Ishikawa (cell line): ENCODE results near the gene ZBED4.

Experiments
- CREB1 ChIP-seq: IDR thresholded peaks from 2 replicates; pipeline ENCODE4 v1.6.1; 2012; ENCODE audit warnings: low read depth
- EP300 ChIP-seq: IDR thresholded peaks from 2 replicates; pipeline ENCODE4 v1.6.1; 2012; ENCODE audit warnings: borderline replicate concordance
- FOXM1 ChIP-seq: IDR thresholded peaks from 2 replicates; pipeline ENCODE4 v1.6.1; 2012; ENCODE audit warnings: low read depth, borderline replicate concordance
- NFIC ChIP-seq: IDR thresholded peaks from 2 replicates; pipeline ENCODE4 v1.6.1; 2012
- RAD21 ChIP-seq: IDR thresholded peaks from 2 replicates; pipeline ENCODE4 v1.6.1; 2012; ENCODE audit warnings: low read depth
- REST ChIP-seq: IDR thresholded peaks from 2 replicates; pipeline ENCODE4 v1.6.1; 2012; ENCODE audit warnings: low read depth, mild to moderate bottlenecking
- TAF1 ChIP-seq: IDR thresholded peaks from 2 replicates; pipeline ENCODE4 v1.6.1; 2012; ENCODE audit warnings: low read depth, mild to moderate bottlenecking
- TCF12 ChIP-seq: IDR thresholded peaks from 2 replicates; pipeline ENCODE4 v1.6.1; 2012; ENCODE audit warnings: low read depth
- USF1 ChIP-seq: IDR thresholded peaks from 2 replicates; pipeline ENCODE4 v1.6.1; 2012
- YY1 ChIP-seq: IDR thresholded peaks from 2 replicates; pipeline ENCODE4 v1.6.1; 2012; ENCODE audit warnings: low read depth
- TF ChIP-seq, protein P1 (sequence below): IDR thresholded peaks from 2 replicates; pipeline ENCODE4 v1.6.1; 2012

GRCh38 chr22:49889071-49889470 is 35.4 kb downstream of the ZBED4 start:
- no peak for TF ChIP-seq TCF12
- TF ChIP-seq CREB1, result no peak
- TF ChIP-seq RAD21, result no peak
- no peak for TF ChIP-seq FOXM1
- TF ChIP-seq TAF1, result no peak
- no peak for TF ChIP-seq EP300
- TF ChIP-seq USF1, result no peak
- no peak for TF ChIP-seq YY1
- TF ChIP-seq, protein P1, sequence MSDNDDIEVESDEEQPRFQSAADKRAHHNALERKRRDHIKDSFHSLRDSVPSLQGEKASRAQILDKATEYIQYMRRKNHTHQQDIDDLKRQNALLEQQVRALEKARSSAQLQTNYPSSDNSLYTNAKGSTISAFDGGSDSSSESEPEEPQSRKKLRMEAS, result no peak
- no peak for TF ChIP-seq REST
- TF ChIP-seq NFIC, result no peak
